Measurements from ENCODE around the gene DGKB. TPM values are rescaled to one million over a fixed set of nuclear protein-coding genes. Genes with fewer than 3 reads are reported as not detected.

Gene DGKB
- total and polyA plus RNA-seq, 2 of the 8 experiments (the other 6 are each of a cell fraction or from before 2014, with no cell fraction given): 1.9 to 2.6 TPM

GRCh38 chr7:14144109-14144508 is 758.4 kb downstream of the DGKB start:
- FAIRE-seq: no peak
- Histone ChIP-seq H2BK20ac (ENCODE audit: low read length) (no peak overlapping the region), H3K9ac (replicated peaks in 1 of 4; ENCODE audit: extremely low read depth in 1 of 4, low read depth in 3 of 4, low read length in 3 of 4) (no peak overlapping the region), H4K20me1 (replicated peaks in 1 of 2; ENCODE audit: control insufficient read depth in 1 of 2, insufficient read depth in 2 of 2, low read length in 2 of 2) (no peaks in the 10 kb centered on the region), H3K79me1 (ENCODE audit: low read depth, low read length) (no peaks in the 10 kb centered on the region), H3K18ac (ENCODE audit: extremely low read depth, low read length) (no peak overlapping the region), H3K56ac (replicated peaks; ENCODE audit: insufficient read length, low read depth, low read length) (no peak overlapping the region), H2BK5ac (ENCODE audit: low read depth, low read length) (no peak overlapping the region), H3K36me3 (ENCODE audit: control insufficient read depth in 2 of 4, insufficient read depth in 4 of 4, low read length in 3 of 4) (no peaks in the 10 kb centered on the region), H3K4me2 (ENCODE audit: insufficient read depth in 1 of 2, low read depth in 2 of 2, low read length in 2 of 2) (no peak overlapping the region), H3K4me3 (ENCODE audit: extremely low read depth in 1 of 4, insufficient read depth in 2 of 4, low read depth in 3 of 4, low read length in 4 of 4) (no peak overlapping the region), H3K4me1 (replicated peaks in 1 of 4; ENCODE audit: control insufficient read depth in 3 of 4, insufficient read depth in 4 of 4, low read length in 3 of 4) (0 out of 7 replicates have a peak, but pooled peaks cover 0 to 1% (median 0%) of the 10 kb centered on the region in 4 experiments), H3K79me2 (ENCODE audit: control insufficient read depth in 1 of 2, insufficient read depth in 2 of 2, low read length in 2 of 2) (no peaks in the 10 kb centered on the region), H3K27me3 (replicated peaks in 1 of 4; ENCODE audit: control insufficient read depth in 3 of 4, extremely low read depth in 1 of 4, insufficient read depth in 3 of 4, low read length in 3 of 4) (no peaks in the 10 kb centered on the region), H2AK5ac (ENCODE audit: low read depth, low read length) (no peak overlapping the region), H3K9me3 (ENCODE audit: insufficient read depth in 2 of 2, low read depth in 1 of 2, low read length in 1 of 2) (no peaks in the 10 kb centered on the region), H2AFZ (ENCODE audit: low read length) (no peak overlapping the region), H4K8ac (ENCODE audit: extremely low read depth, insufficient read depth, low read length) (no peak overlapping the region), H3K4ac (replicated peaks; ENCODE audit: insufficient read length, low read depth, low read length) (no peak overlapping the region), H3K27ac (ENCODE audit: low read depth, low read length) (no peak overlapping the region), H3K23ac (ENCODE audit: insufficient read length) (no peak overlapping the region), H4K91ac (replicated peaks; ENCODE audit: insufficient read length, low read length) (no peak overlapping the region), H3K23me2 (ENCODE audit: low read depth, low read length) (no peaks in the 10 kb centered on the region), H4K5ac (ENCODE audit: insufficient read length, low read depth, low read length) (no peak overlapping the region), H3K14ac (ENCODE audit: insufficient read length) (no peak overlapping the region), H2BK12ac (ENCODE audit: low read depth, low read length) (no peak overlapping the region), H2BK120ac (replicated peaks; ENCODE audit: low read depth, low read length) (no peak overlapping the region), H2BK15ac (ENCODE audit: low read length) (no peak overlapping the region)
- no peak for DNase-seq (ENCODE audit: low read depth in 1 of 2, low spot score in 2 of 2)
- 100% methylated on average over 1 of the region's 1 CpG; no CpG with 5 or more reads in 1 of the 2 experiments for WGBS, 2 experiments (ENCODE audit: extremely low coverage in 1 of 2, insufficient coverage in 1 of 2, insufficient read length in 1 of 2, insufficient replicate concordance in 2 of 2, low coverage in 1 of 2, low lambda C conversion rate in 2 of 2, missing lambda C conversion rate in 1 of 2)
- POLR2A ChIA-PET (ENCODE audit: partially characterized antibody): interaction anchor here (1.0 kb wide), 1 partner anchor 11 kb away, joined by 6 read pairs; no protein-coding TSS in a partner anchor
- CTCF ChIA-PET (ENCODE audit: partially characterized antibody): interaction anchor here (0.5 to 2.2 kb wide), 7 partner anchors 9 to 836 kb away, joined by 3 to 5 read pairs (median 4); no protein-coding TSS in a partner anchor
- TF ChIP-seq RAD21 (IDR thresholded peaks at IDR 0.05 in 1 of 2, conservative IDR thresholded peaks at IDR 0.05 in 1 of 2; ENCODE audit: low read depth in 2 of 2, low read length in 2 of 2) (no peak), POLR2AphosphoS5 (IDR thresholded peaks at IDR 0.05; ENCODE audit: low read depth, low read length) (no peak), TBP (IDR thresholded peaks at IDR 0.05; ENCODE audit: low read depth, low read length) (no peak), CEBPB (IDR thresholded peaks at IDR 0.05; ENCODE audit: low read depth, low read length) (no peak), CHD2 (IDR thresholded peaks at IDR 0.05; ENCODE audit: low read length) (no peak), RBBP5 (IDR thresholded peaks at IDR 0.05; ENCODE audit: borderline replicate concordance, low read depth, low read length) (no peak), KDM4A (IDR thresholded peaks at IDR 0.05; ENCODE audit: low read depth, low read length, severe bottlenecking) (no peak), ZNF274 (IDR thresholded peaks at IDR 0.05; ENCODE audit: borderline replicate concordance, extremely low read depth, low read length) (no peak), RFX5 (IDR thresholded peaks at IDR 0.05; ENCODE audit: borderline replicate concordance, low read depth, low read length) (no peak), GABPA (IDR thresholded peaks at IDR 0.05; ENCODE audit: borderline replicate concordance, insufficient read depth, low read length) (no peak), BCL11A (IDR thresholded peaks at IDR 0.05; ENCODE audit: low read depth in 2 of 2, low read length in 2 of 2) (no peak), SP1 (IDR thresholded peaks at IDR 0.05; ENCODE audit: low read depth, low read length) (no peak), EGR1 (IDR thresholded peaks at IDR 0.05; ENCODE audit: borderline replicate concordance, low read depth, low read length) (no peak)

Data from H1 (cell line).